Measurements from ENCODE around the gene AMDHD2. TPM values are rescaled to one million over a fixed set of nuclear protein-coding genes. Genes with fewer than 3 reads are reported as not detected.

The AMDHD2 gene
- total RNA-seq (10 to 100 TPM; 14.5 to 28.7 (median 26.9) TPM), polyA plus RNA-seq (10 to 100 TPM in 1 of 2 donors, under 1 TPM in 1; 0.47 to 25.6 TPM)
- long read RNA-seq, donor 1, transcript AMDHD2-202 (10 exons, 3,273 nt) = minor isoform, 11 of 82 reads
- long read RNA-seq, donor 1, transcript AMDHD2-219 (10 exons, 2,890 nt) = minor isoform, 5 of 82 reads
- long read RNA-seq, donor 1, transcript AMDHD2-201 (11 exons, 1,459 nt) = major isoform, 26 of 82 reads
- long read RNA-seq, donor 1, partial matches to known transcripts = 7 of 82 reads
- long read RNA-seq, donor 1, other reads (novel, unspliced or antisense) = 33 of 82 reads
- long read RNA-seq, donor 2, partial matches to known transcripts = 0 of 6 reads
- long read RNA-seq, donor 2, other reads (novel, unspliced or antisense) = 0 of 6 reads
- long read RNA-seq, donor 3, transcript AMDHD2-202 (10 exons, 3,273 nt) = minor isoform, 9 of 70 reads
- long read RNA-seq, donor 3, transcript AMDHD2-201 (11 exons, 1,459 nt) = major isoform, 11 of 70 reads
- long read RNA-seq, donor 3, partial matches to known transcripts = 10 of 70 reads
- long read RNA-seq, donor 3, other reads (novel, unspliced or antisense) = 34 of 70 reads

- H3K27me3 ChIP-seq = no peaks in the 10 kb centered on the region
- 0 to 1% (median 1%) methylated on average over 37 to 83 of the region's 83 CpGs for WGBS, 3 donors
- H3K36me3 ChIP-seq = no peaks in the 10 kb centered on the region
- peak within 1 kb of the TSS; percentile 50 for H3K4me3 ChIP-seq
- intact Hi-C loops (cut with DNase I) = no loop called here
- peaks cover 33% of the 10 kb centered on the region for H3K4me1 ChIP-seq (ENCODE audit: insufficient read depth)
- TF ChIP-seq POLR2A (IDR thresholded peaks at IDR 0.05) (no peak), EP300 (IDR thresholded peaks at IDR 0.05) (no peak), CTCF (IDR thresholded peaks at IDR 0.05) (no peak)
- H3K9me3 ChIP-seq = no peaks in the 10 kb centered on the region
- DNase-seq = peak; percentile 89 to 93 (median 92)
- peak within 1 kb of the TSS in 1 of 2 donors; percentile 28 for H3K27ac ChIP-seq
These were observed at the start of gene AMDHD2 for GRCh38 chr16:2520097-2520783. Gene AMDHD2, plus strand, starts transcription at chr16:2520371. Its CDS starts 88 bp downstream, at chr16:2520459.

GRCh38 chr16:2470603-2471015 is 49.6 kb upstream of the AMDHD2 start:
- no peak overlapping the region for H3K27ac ChIP-seq
- H3K36me3 ChIP-seq = no peaks in the 10 kb centered on the region
- TF ChIP-seq POLR2A (IDR thresholded peaks at IDR 0.05) = no peak
- no peak for TF ChIP-seq EP300 (IDR thresholded peaks at IDR 0.05)
- TF ChIP-seq CTCF (IDR thresholded peaks at IDR 0.05) = no peak
- peaks cover 6% of the 10 kb centered on the region for H3K27me3 ChIP-seq
- 22 to 43% (median 27%) methylated on average over 6 to 9 of the region's 9 CpGs for WGBS, 3 donors
- no peak overlapping the region for H3K4me3 ChIP-seq
- intact Hi-C loops (cut with DNase I) = no loop called here
- no peak for DNase-seq
- peaks cover 10% of the 10 kb centered on the region for H3K4me1 ChIP-seq (ENCODE audit: insufficient read depth)
- no peaks in the 10 kb centered on the region for H3K9me3 ChIP-seq

- 0 to 1% (median 1%) methylated on average over 11 to 59 of the region's 59 CpGs for WGBS, 3 donors
- Histone ChIP-seq H3K27ac (no peak within 1 kb of the TSS), H3K36me3 (no peaks in the 10 kb centered on the region), H3K9me3 (no peaks in the 10 kb centered on the region), H3K4me3 (no peak within 1 kb of the TSS), H3K27me3 (peaks cover 6% of the 10 kb centered on the region), H3K4me1 (ENCODE audit: insufficient read depth) (peaks cover 12% of the 10 kb centered on the region)
- DNase-seq = peak in 1 of 5 donors; percentile 43
- intact Hi-C loops (cut with DNase I) = no loop called here
- TF ChIP-seq CTCF (IDR thresholded peaks at IDR 0.05) (no peak), EP300 (IDR thresholded peaks at IDR 0.05) (no peak), POLR2A (IDR thresholded peaks at IDR 0.05) (no peak)
These were observed 49.0 kb upstream of the AMDHD2 start, which contains the start of gene NTN3 for GRCh38 chr16:2471016-2471652. Gene NTN3, plus strand, starts transcription at chr16:2471297. Its CDS starts 405 bp downstream, at chr16:2471702.

Data from ovary (tissue), 10 donors.